Measurements from ENCODE around the gene TBC1D2.

Gene TBC1D2

GRCh38 chr9:98168153-98168780 is 87.2 kb downstream of the TBC1D2 start:
- no peak for DNase-seq (ENCODE audit: extremely low read depth, low read depth)
- no peak overlapping the region for H3K4me3 ChIP-seq (replicated peaks; ENCODE audit: low read depth, low read length)
- TF ChIP-seq, protein P1, sequence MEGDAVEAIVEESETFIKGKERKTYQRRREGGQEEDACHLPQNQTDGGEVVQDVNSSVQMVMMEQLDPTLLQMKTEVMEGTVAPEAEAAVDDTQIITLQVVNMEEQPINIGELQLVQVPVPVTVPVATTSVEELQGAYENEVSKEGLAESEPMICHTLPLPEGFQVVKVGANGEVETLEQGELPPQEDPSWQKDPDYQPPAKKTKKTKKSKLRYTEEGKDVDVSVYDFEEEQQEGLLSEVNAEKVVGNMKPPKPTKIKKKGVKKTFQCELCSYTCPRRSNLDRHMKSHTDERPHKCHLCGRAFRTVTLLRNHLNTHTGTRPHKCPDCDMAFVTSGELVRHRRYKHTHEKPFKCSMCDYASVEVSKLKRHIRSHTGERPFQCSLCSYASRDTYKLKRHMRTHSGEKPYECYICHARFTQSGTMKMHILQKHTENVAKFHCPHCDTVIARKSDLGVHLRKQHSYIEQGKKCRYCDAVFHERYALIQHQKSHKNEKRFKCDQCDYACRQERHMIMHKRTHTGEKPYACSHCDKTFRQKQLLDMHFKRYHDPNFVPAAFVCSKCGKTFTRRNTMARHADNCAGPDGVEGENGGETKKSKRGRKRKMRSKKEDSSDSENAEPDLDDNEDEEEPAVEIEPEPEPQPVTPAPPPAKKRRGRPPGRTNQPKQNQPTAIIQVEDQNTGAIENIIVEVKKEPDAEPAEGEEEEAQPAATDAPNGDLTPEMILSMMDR (IDR thresholded peaks at IDR 0.05; ENCODE audit: low read depth, low read length, missing control alignments), result no peak

DNA sequence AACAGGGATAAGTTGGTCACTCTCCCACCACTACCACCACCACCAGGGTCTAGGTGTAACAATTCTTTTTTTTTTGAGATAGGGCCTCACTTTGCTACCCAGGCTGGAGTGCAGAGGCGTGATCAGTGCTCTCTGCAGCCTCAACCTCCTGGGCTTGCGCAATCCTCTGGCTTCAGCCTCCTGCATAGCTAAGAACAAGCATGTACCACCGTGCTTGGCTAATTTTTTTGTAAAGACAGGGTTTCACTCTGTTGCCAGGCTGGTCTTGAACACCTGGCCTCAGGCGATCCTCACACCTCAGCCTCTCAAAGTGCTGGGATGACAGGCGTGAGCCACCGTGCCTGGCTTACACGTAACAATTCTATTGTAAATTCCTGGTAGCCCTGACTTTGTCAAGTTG is 90.5 kb downstream of the TBC1D2 start:
- DNase-seq (ENCODE audit: extremely low read depth, low read depth), result no peak
- H3K4me3 ChIP-seq (replicated peaks; ENCODE audit: low read depth, low read length), result no peak overlapping the region
- TF ChIP-seq, protein P1 (IDR thresholded peaks at IDR 0.05; ENCODE audit: low read depth, low read length, missing control alignments), result no peak

- TF ChIP-seq, protein P1 (IDR thresholded peaks at IDR 0.05; ENCODE audit: low read depth, low read length, missing control alignments), result no peak
- DNase-seq (ENCODE audit: extremely low read depth, low read depth), result no peak
- H3K4me3 ChIP-seq (replicated peaks; ENCODE audit: low read depth, low read length), result no peak overlapping the region
Observed at GRCh38 chr9:98162613-98163012, 92.8 kb downstream of the TBC1D2 start.

DNA sequence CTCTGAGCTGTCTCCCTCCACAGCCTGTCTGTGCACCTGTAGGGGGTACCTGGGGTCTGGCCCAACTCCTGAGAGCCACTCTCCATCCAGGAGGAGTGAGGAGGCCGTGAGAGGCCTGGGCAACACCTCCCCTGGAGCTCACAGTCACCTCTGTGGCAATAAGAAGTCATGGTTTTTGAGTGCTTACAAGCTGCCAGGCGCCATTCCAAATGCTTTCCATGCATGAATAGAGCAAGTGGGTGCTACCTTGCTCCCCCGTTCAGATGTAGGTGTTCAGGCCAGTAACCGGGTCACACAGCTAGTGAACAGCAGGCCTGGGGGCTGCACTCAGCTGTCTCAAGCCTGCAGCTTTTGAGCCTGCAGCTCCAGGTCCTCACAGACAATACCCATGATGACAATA is 93.6 kb downstream of the TBC1D2 start:
- H3K4me3 ChIP-seq (replicated peaks; ENCODE audit: low read depth, low read length), result no peak overlapping the region
- DNase-seq (ENCODE audit: extremely low read depth, low read depth), result no peak

DNA sequence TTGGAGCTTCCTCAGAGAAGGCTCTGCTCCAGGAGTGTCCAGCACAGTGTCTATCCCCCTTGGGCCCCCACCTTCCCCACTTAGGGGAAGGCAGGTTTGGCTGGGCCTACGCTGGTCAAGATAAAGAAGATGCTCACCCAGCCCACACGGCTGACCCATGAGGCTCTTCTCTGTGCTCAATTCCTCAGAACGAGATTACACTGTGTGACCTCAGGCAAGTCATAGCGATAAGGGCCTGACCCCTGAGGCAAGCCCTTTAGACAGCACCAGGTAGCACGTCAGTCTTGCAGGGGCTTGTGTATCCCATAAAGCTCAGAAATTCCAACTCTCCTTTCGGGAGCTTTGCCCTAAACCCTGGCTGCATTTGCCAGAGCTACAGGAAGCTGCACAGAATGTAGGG is 95.7 kb downstream of the TBC1D2 start:
- TF ChIP-seq, protein P1 (IDR thresholded peaks at IDR 0.05; ENCODE audit: low read depth, low read length, missing control alignments), result no peak
- no peak for DNase-seq (ENCODE audit: extremely low read depth, low read depth)
- H3K4me3 ChIP-seq (replicated peaks; ENCODE audit: low read depth, low read length), result no peak overlapping the region

More for the DNA sequence above, 93.6 kb downstream of the TBC1D2 start:
- TF ChIP-seq, protein P1 (IDR thresholded peaks at IDR 0.05; ENCODE audit: low read depth, low read length, missing control alignments), result no peak

DNA sequence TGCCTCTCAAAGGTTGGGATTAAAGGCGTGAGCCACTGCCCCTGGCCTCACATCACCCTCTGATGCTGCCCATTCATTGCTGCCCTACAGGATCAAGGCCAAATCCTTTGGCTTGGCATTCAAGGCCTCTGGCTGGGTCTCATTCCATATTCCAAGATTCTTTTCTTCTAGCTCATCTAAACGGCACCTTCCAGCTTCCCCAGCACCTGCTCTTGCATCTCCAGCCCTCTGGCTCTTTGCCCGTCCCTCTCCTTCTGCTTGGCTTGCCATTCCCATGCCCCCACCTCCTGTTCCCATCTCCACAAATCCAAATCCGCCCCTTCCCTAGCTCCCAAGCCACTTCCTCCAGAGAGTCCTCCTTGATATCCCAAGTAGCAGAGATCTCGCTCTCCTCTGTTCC is 96.1 kb downstream of the TBC1D2 start:
- H3K4me3 ChIP-seq (replicated peaks; ENCODE audit: low read depth, low read length), result no peak overlapping the region
- no peak for DNase-seq (ENCODE audit: extremely low read depth, low read depth)
- TF ChIP-seq, protein P1 (IDR thresholded peaks at IDR 0.05; ENCODE audit: low read depth, low read length, missing control alignments), result no peak

Data from HFF-Myc (cell line).